HG03139 (cell line): ENCODE data around the gene DLX6.

Experiments
- ATAC-seq: cut with Tn5 transposase; IDR thresholded peaks from one replicate; pipeline ENCODE4 v1.9.1; 2021; ENCODE audit not compliant: unreplicated experiment

DLX6 gene

DNA sequence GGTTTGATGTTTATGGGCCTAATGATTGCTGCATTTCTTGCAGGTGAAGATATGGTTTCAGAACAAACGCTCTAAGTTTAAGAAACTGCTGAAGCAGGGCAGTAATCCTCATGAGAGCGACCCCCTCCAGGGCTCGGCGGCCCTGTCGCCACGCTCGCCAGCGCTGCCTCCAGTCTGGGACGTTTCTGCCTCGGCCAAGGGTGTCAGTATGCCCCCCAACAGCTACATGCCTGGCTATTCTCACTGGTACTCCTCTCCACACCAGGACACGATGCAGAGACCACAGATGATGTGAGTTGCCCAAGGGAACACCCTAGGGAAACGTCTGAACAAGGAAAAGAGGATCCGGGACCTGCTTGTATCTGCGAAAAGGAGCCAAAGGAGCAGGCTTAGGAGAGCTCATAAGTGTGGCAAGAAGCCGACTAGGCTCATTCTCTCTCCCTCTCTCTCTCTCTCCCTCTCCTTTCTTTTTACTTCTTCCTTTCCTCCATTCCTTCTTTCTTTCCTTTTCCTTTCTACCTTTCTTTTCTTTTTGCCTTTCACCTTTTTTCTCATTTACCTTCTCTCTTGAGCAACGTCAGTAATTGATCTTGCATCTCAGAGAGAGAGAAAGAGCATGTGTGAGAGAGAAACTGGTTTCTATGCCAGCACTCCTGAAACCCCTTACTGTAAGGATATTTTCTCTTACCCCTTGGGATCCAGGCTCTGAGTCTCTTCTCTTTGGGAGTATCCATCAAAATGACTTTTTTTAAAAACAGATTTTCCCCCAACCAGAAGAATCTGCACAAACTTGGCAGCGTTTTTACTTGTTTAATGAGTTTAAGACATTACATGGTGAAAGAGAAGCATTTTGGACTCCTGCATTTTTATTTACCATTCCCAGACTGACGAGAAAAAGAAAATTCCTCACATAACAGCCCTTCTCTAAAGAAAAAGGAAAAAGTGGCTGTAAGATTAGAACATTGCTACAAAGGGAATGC, 4.7 kb downstream of the DLX6 start:
- no peak for ATAC-seq

GRCh38 chr7:97011104-97011503, 5.8 kb downstream of the DLX6 start:
- ATAC-seq = no peak

DNA sequence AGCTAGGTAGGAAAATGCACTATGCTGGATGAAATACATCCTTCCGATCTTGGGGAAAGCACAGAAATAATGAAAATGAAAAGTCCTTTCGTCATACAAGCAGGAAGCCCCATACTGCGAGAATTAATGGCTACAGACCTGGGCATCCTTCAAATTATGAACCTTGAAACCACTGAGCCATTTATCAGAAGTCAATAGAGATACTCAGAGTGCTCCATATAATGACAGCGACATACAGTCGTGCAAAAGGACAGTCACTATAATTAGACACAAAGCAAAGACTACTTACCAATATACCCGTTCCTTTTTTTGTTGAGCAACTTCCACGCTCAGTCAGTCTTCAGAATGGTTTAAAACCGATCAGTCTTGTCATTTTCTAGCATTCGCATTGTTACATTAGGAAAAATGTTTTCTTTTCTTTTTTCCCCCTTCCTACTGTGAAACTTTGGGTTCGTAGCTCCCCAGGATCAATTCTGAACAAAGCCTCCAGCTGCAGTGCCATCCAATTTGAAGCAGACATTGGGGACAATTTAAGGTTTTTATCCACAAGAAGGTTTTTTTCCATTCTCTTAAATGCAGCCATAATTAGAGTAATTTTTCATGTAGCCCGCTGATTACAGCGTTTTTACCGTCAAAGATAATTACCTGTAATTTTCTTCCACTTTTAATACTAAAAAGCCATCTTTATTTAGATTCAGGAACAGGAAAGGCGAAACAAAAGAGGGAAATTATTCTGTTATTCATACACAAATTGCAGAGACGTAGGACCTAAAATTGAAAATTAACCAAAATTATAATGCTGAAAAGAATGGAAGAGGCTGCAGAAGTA, 6.4 kb downstream of the DLX6 start:
- no peak for ATAC-seq

GRCh38 chr7:97012365-97013133, 7.2 kb downstream of the DLX6 start:
- ATAC-seq = no peak

GRCh38 chr7:97013134-97013844, 7.9 kb downstream of the DLX6 start:
- no peak for ATAC-seq

GRCh38 chr7:97013845-97014134, 8.4 kb downstream of the DLX6 start:
- ATAC-seq = no peak

GRCh38 chr7:97014145-97014750, 8.9 kb downstream of the DLX6 start:
- ATAC-seq = no peak

DNA sequence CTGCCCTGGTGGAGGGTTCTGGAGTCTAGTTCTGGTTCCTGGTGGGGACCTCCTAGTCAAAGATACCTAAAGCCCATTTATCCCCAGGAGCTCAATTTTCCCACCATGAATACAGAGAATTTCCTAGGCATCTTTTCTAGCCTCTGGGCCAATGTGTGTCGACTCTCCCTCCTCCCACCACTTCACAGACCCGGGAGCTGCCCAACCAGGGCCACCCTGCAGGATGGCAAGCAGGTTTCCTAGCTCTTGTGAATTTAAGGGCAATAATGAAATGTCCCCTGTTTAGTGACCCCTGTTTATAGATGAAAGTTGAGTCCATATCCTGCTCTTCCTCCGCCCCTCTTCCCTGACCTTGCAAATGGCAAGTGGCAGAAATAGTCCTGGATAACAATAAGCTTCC, 9.9 kb downstream of the DLX6 start:
- ATAC-seq = no peak

DNA sequence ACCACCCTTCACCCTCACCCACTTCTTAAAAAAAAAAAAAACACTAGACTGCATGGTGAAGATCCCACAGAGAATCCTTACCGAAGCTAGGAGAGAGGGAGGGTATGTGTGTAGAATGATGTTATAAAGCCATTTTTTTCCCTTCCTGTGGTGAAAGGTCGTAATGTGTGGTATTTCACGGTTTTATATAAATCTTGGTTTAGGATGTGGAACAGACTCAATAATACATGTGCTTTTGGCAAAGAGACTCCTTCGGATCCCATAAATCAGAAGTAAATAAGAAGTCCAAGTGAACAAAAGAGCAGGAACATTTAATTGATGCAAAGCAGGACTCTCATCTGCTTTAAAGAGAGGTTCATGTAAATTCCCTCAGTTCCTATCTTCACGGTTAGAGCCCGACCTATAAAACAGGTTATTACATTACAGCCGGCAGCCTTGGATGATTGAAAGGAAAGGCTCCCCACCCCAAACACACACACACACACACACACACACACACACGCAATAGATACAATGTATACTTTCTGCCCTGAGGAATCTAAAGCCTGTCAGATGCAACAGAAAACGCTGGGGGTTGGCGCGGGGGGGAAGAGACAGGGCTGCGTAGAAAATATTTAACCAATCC, 10.5 kb downstream of the DLX6 start:
- ATAC-seq = no peak

DNA sequence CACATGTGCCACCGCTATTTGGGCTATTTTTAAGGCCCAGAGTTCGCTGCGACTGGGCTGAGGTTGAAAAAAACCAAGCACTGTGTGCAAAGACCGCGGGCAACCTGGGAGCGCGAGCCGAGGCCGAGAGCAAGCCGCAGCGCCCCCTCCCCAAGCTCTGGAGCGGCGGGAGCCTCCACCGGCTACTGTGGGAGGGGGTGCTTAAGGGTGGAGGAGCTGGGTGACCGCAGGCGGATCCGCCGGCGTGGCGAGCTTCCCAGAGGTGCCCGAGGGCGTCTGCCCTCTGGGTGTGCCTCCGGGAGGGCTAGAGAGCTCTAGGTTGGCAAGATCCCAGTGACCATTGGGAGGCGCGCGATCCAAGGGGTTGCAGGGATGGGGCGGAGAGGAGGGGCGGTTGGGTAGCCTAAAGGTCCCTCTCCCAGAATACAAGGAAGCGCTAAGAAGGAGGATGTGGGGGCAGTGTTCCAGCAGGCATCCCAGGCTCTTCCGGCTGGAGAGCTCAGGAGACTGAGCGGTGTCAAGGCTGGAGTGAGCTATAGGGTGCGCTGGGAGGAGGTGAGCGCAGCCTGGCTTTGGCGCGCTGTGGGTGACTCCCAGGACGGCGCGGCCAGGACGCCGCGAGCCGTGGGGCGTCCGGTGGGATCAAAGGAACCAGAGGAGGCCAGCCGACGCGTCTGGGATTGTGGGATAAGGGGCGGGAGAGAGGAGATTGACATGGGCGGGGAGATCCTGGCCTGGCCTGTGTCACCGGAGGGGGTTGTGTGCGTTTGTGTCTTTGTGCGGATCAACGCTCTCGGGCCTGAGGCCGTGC, 11.2 kb downstream of the DLX6 start:
- no peak for ATAC-seq

DNA sequence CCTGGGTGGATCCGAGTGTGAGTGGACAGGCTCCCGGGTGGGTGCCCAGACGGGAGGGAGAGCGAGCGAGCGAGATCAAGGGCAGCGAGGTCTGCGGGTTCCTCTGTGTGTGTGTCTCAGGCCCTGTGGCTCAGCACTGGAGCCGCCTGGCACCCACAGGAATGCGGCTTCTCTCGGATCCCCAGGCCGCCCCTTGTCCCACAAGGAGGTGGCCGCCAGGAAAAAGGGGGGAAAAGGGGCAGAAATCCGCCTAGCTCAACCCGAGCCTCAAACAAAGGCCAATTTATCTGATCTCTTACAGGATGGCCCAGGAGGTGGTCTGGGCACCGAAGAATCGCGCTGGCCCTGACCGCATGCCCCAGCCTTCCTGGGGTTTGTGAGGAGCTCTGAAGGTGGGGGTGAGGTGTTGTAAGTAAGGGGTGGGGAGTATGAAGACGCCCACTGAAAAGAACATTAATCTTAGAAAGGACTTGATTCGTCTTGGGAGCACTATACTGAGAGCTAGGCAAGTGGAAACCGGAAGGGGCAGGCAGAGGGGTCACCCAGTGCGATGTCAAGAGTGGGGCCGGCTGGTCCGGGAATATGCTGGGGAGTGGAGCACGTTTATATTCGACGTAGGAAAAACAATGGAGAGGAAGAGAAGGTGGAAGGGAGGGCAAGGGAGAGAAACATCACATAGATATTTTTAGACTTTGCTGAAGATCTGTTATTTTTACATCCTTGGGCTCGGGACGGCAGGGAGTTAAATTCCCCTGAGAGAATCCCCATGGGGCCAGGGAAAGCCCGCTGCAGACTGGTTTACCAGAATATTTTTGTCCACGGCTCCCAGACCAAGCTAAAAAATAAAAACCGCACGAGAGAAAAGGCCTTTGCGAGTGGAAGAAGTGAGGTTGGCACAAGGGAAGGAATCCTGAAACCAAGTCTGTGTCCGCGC, 12.1 kb downstream of the DLX6 start:
- no peak for ATAC-seq

- no peak for ATAC-seq
These were observed 12.8 kb downstream of the DLX6 start for GRCh38 chr7:97018126-97018601.

DNA sequence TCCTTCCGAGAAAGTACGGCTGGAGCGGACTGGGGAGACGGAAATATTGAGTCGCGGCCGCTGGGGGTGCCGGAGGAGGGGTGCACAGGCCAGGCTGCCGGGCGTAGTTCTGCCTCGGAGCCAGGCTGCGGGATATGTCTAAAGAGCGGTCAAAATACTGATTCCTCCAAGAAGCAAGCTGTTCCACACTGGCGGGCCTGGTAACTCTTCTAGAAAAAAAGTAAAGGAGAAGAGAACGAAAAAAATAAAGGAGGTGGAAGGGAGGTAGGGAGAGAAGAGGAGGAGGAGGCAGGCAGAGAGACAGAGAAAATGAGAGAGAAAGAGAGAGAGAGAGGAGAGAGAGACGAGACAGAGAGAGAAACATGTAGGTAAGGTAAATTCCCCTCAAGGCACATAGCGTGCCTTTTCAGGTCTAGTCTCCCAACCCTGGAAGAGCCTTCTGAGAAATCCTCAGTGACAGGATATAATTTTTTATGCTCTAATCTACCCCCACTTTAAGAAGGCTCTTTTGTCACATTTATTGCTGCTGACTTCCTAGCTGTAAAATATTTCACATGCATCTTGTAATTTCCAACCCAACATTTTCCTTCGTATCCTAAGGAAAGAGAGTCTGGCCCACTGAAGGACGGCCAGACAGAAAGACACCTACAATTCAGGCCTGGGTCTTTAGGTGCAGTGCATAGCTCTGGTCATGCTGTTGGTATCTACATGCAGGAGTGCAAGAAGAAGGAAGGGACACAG, 13.6 kb downstream of the DLX6 start:
- ATAC-seq = no peak

DNA sequence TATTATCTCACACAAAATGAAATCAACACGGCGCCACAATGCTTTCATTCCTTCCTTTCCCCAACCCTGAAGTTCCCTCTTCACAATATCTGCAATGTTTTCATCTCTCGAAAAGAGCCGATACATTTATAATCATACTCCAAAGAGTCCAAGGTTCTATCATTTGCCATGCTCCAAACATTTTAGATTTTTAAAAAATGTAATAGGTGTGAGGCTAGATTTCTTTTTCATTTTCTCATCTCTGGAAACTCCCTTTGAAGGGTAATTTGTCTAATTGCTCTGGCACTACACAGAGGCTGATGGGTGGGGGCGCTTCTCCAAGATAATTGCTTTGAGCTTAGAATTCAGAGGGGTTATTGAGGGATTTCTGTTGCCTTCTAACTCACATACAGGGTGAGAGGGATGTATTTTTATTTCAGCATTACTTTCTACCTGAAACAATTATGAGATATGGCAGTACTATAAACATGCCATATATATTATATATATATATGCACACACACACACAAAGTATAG, 14.4 kb downstream of the DLX6 start:
- ATAC-seq = no peak

- ATAC-seq = no peak
These were observed 15.2 kb downstream of the DLX6 start for GRCh38 chr7:97020601-97020995.

- ATAC-seq = no peak
These were observed 15.8 kb downstream of the DLX6 start for GRCh38 chr7:97020996-97021746.
